Esophagus squamous epithelium (tissue), 4 donors: ENCODE measurements around the gene PLEK2.

Experiments used
- CTCF ChIP-seq, 6 experiments: fragments of 450-650 bp in 4 of 6; fragments of 200-600 bp in 2 of 6; sonication (generic) in 2 of 6; IDR thresholded peaks; one replicate each; pipeline ENCODE4 v1.5.1; 2016 to 2019; ENCODE audit warnings: antibody characterized with exemption in 6 of 6, mild to moderate bottlenecking in 4 of 6, moderate library complexity in 4 of 6
- POLR2A ChIP-seq, 4 donors: fragments of 450-650 bp; IDR thresholded peaks; one replicate each; pipeline ENCODE4 v1.6.1; 2017; ENCODE audit warnings: antibody characterized with exemption in 4 of 4, mild to moderate bottlenecking in 4 of 4, moderate library complexity in 3 of 4

DNA sequence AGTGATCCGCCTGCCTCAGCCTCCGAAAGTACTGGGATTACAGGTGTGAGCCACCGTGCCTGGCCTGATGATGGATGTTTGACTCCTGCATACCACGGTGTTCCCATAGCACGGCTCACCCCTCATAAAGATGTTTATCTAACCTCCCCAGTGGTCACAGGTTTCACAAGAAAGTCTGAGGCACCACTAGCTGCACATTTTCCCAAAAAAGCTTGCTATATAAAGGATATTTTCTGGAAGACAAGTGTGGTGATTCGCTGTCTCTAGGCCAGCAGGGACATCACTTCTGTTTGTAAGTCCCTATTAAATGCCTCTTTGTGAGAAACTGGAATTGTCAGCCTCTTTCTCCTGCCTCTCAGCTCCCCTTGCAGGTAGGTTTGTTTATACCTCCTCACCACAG lies 18.3 kb downstream of the PLEK2 start:
- TF ChIP-seq CTCF (IDR thresholded peaks at IDR 0.05) (no peak), POLR2A (IDR thresholded peaks at IDR 0.05) (no peak)
